Activated B cell treated with CpG ODN at 0.5 μM for 24 hours (primary cell): ENCODE data around the gene SHISA9. TPM values are rescaled to one million over a fixed set of nuclear protein-coding genes. Genes with fewer than 3 reads are reported as not detected.

Experiments
- ATAC-seq: fragments of 200-7000 bp; cut with Tn5 transposase; one replicate; pipeline ENCODE4 v1.10.0; 2021; ENCODE audit warnings: low read depth, mild to moderate bottlenecking, moderate library complexity
- CTCF ChIA-PET: fragments of 350-600 bp; sonication (Branson Sonifier 250); formaldehyde crosslinking; loops from one replicate; lab custom pipeline; 2021; ENCODE audit warnings: antibody characterized with exemption; lab: Charles Lee
- POLR2A ChIA-PET: fragments of 350-600 bp; sonication (Branson Sonifier 250); formaldehyde crosslinking; loops from one replicate; lab custom pipeline; 2021; ENCODE audit warnings: antibody characterized with exemption; lab: Charles Lee
- DNase-seq: peaks from one replicate; pipeline ENCODE4 v3.0.0; 2022
- H3K27ac Mint-ChIP-seq: one replicate; pipeline ENCODE4 v1.8.0; 2020; ENCODE audit warnings: mixed read lengths
- H3K27me3 Mint-ChIP-seq: one replicate; pipeline ENCODE4 v1.8.0; 2021; ENCODE audit warnings: mixed read lengths
- H3K36me3 Mint-ChIP-seq: one replicate; pipeline ENCODE4 v1.8.0; 2021; ENCODE audit warnings: low read depth, mixed read lengths
- H3K4me1 Mint-ChIP-seq: one replicate; pipeline ENCODE4 v1.8.0; 2021; ENCODE audit warnings: mixed read lengths
- H3K4me3 Mint-ChIP-seq: one replicate; pipeline ENCODE4 v1.8.0; 2020; ENCODE audit warnings: mild to moderate bottlenecking, mixed read lengths
- H3K9me3 Mint-ChIP-seq: one replicate; pipeline ENCODE4 v1.8.0; 2020; ENCODE audit warnings: mixed read lengths
- intact Hi-C: fragments of 100-400 bp; cut with micrococcal nuclease; formaldehyde crosslinking; loops from one replicate; pipeline ENCODE4 v1.15.1; 2024
- total RNA-seq: library from RNA; stranded (reverse); gene quantifications from 2 replicates; pipeline ENCODE4 v1.2.3, GENCODE V29; 2022
- TF ChIP-seq, protein P1 (sequence below): fragments of 200-600 bp; IDR thresholded peaks from one replicate; pipeline ENCODE4 v1.8.0; 2022; ENCODE audit warnings: antibody characterized with exemption, mild to moderate bottlenecking

SHISA9 gene
- total RNA-seq, 1 donor from 2014 or later: 0.07 TPM

DNA sequence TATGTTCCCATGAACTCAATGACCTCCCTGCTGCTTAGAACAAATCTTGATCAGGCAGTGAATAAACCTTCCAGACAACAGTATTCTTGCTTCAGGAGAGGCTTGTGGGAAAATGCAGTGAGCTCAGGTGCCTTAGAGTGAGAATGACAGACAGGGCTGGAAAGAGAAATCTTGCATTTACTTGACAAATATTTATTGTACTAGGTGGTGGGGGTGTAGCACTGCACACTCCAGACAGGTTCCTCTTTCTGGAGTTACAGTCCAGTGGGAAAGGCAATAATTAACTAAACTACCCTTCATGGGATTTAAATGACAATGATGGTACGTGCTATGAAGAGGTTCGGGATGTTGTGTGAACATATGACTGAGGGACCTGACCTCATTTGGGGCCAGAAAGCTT, 182.9 kb downstream of the SHISA9 start:
- no peaks in the 10 kb centered on the region for H3K36me3 Mint-ChIP-seq
- H3K27ac Mint-ChIP-seq: no peak overlapping the region
- no peak overlapping the region for H3K4me3 Mint-ChIP-seq
- ChIA-PET POLR2A (no interaction called here), CTCF (no interaction called here)
- no peaks in the 10 kb centered on the region for H3K27me3 Mint-ChIP-seq
- no peaks in the 10 kb centered on the region for H3K4me1 Mint-ChIP-seq
- TF ChIP-seq, protein P1, sequence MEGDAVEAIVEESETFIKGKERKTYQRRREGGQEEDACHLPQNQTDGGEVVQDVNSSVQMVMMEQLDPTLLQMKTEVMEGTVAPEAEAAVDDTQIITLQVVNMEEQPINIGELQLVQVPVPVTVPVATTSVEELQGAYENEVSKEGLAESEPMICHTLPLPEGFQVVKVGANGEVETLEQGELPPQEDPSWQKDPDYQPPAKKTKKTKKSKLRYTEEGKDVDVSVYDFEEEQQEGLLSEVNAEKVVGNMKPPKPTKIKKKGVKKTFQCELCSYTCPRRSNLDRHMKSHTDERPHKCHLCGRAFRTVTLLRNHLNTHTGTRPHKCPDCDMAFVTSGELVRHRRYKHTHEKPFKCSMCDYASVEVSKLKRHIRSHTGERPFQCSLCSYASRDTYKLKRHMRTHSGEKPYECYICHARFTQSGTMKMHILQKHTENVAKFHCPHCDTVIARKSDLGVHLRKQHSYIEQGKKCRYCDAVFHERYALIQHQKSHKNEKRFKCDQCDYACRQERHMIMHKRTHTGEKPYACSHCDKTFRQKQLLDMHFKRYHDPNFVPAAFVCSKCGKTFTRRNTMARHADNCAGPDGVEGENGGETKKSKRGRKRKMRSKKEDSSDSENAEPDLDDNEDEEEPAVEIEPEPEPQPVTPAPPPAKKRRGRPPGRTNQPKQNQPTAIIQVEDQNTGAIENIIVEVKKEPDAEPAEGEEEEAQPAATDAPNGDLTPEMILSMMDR: no peak
- peaks cover 9% of the 10 kb centered on the region for H3K9me3 Mint-ChIP-seq
- ATAC-seq: no peak
- intact Hi-C loops: no loop called here
- no peak for DNase-seq

DNA sequence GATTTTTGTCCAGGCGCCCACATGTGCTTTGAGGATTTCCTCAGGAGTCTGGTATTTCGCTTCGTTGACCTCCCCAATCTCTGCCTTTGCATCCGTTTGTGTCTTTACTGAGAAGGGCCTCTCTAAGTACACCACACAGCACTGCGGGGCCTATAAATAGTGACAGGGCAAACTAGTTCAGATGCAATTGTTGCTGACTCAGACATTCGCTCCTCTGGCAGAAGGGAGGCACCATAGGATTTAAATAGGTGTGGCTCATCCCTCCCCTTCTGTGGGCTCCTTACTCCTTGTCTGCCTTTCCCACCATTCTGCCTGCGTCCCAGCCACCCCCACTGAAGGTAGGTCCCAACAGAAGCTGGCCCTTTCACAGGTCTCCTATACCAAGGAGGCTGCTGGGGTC, 192.3 kb downstream of the SHISA9 start:
- Mint-ChIP-seq H3K27me3 (no peaks in the 10 kb centered on the region), H3K9me3 (peaks cover 12% of the 10 kb centered on the region), H3K4me3 (no peak overlapping the region), H3K27ac (no peak overlapping the region), H3K4me1 (no peaks in the 10 kb centered on the region), H3K36me3 (no peaks in the 10 kb centered on the region)
- no peak for DNase-seq
- ATAC-seq: no peak
- TF ChIP-seq, protein P1: no peak
- intact Hi-C loops: no loop called here
- CTCF ChIA-PET: no interaction called here
- POLR2A ChIA-PET: no interaction called here

DNA sequence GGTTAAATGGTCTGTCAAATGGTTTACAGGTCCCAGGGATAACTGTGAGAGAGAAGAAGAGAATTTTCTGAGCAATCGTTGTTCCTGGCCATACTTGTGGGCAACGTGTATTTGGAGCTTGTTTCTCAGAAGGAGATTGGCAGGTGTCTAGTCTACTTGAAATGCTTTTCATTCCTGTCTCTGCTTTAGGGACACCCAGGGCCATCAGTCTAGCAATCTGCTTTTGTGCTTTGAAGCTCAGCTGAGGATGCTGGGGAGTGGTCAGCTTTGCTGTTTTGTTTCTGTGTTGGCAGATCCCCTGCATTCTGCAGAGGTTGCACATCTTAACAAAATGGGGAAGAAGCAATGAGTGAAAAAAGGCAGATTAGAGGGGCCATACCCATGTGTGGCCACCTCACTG, 193.7 kb downstream of the SHISA9 start:
- no peaks in the 10 kb centered on the region for H3K27me3 Mint-ChIP-seq
- ChIA-PET CTCF (no interaction called here), POLR2A (no interaction called here)
- no peak for DNase-seq
- no peak for ATAC-seq
- H3K4me3 Mint-ChIP-seq: no peak overlapping the region
- TF ChIP-seq, protein P1: no peak
- H3K36me3 Mint-ChIP-seq: no peaks in the 10 kb centered on the region
- no peaks in the 10 kb centered on the region for H3K4me1 Mint-ChIP-seq
- H3K27ac Mint-ChIP-seq: no peak overlapping the region
- H3K9me3 Mint-ChIP-seq: peaks cover 12% of the 10 kb centered on the region
- intact Hi-C loops: no loop called here

DNA sequence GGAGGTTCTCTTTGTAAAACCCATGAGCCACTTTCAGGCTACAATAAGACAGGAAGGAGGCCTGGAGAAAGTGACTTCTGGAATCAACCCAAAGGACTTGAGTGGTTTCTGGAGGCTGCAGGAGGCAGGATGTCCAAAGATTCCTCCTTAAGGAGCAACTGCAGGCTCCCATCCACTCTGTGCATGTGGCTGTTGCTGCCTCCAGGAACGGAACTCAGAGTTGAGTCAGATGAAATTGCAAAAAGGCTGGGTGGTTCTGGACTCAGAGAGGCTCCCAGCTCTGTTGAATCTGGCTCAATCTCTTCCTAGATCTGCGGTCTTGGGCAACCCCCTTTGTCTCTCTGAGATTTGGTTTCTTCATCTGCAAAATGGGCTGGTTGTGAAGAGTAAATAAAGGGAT, 197.1 kb downstream of the SHISA9 start:
- POLR2A ChIA-PET: no interaction called here
- intact Hi-C loops: no loop called here
- DNase-seq (no peak), ATAC-seq (no peak)
- no peaks in the 10 kb centered on the region for H3K27me3 Mint-ChIP-seq
- no peaks in the 10 kb centered on the region for H3K36me3 Mint-ChIP-seq
- H3K4me1 Mint-ChIP-seq: no peaks in the 10 kb centered on the region
- CTCF ChIA-PET: no interaction called here
- no peaks in the 10 kb centered on the region for H3K9me3 Mint-ChIP-seq
- H3K27ac Mint-ChIP-seq: no peak overlapping the region
- no peak overlapping the region for H3K4me3 Mint-ChIP-seq
- TF ChIP-seq, protein P1: no peak

DNA sequence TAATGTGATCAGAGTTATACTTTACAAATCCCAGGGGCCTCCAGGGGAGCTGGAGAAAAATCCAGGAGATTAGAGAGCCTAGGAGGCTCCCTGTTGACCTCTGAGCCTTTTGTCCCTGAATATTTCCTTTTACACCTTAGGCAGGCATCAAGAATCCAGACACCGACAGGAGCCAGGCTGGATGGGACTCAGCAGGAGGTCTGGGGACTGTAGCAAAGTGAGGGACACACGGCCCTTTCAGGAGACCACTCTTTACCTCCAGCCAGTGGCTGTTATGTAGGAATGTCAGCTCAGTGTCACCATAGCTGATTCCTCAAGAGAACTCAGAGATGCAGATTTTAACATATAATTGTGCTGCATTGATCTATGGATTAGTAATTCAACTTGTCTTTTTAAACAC, 198.4 kb downstream of the SHISA9 start:
- intact Hi-C loops: no loop called here
- no peak overlapping the region for H3K27ac Mint-ChIP-seq
- H3K9me3 Mint-ChIP-seq: peaks cover 3% of the 10 kb centered on the region
- ChIA-PET CTCF (no interaction called here), POLR2A (no interaction called here)
- no peak for DNase-seq
- H3K4me3 Mint-ChIP-seq: no peak overlapping the region
- H3K27me3 Mint-ChIP-seq: no peaks in the 10 kb centered on the region
- no peaks in the 10 kb centered on the region for H3K36me3 Mint-ChIP-seq
- H3K4me1 Mint-ChIP-seq: no peaks in the 10 kb centered on the region
- no peak for ATAC-seq
- TF ChIP-seq, protein P1: no peak
